GM13977 (cell line): ENCODE measurements around the gene MAGOH.

ENCODE experiments used
- DNase-seq: peaks from one replicate; pipeline ENCODE4 v3.0.0; 2012; ENCODE audit warnings: low spot score
- CTCF ChIP-seq: IDR thresholded peaks from 2 replicates; pipeline ENCODE4 v1.5.1; 2012; ENCODE audit warnings: mild to moderate bottlenecking, control low read depth; ENCODE audit not compliant: insufficient read depth; ENCODE audit errors: extremely low read depth, missing control alignments
- in situ Hi-C: fragments of 300-500 bp; cut with MboI; formaldehyde crosslinking; loops from one replicate; pipeline ENCODE4 v1.12.0; 2022; ENCODE audit warnings: low sequenced_read_pairs, low pct_unique_long_range_greater_than_20kb, mixed read lengths, inconsistent platforms; ENCODE audit not compliant: unreplicated experiment

MAGOH gene

GRCh38 chr1:53256511-53257453, 18.5 kb upstream of the MAGOH start:
- no peak for DNase-seq
- in situ Hi-C loops: no loop called here
- no peak for TF ChIP-seq CTCF

GRCh38 chr1:53255031-53255430, 16.7 kb upstream of the MAGOH start:
- in situ Hi-C loops: no loop called here
- DNase-seq: no peak
- no peak for TF ChIP-seq CTCF

- no peak for DNase-seq
- no peak for TF ChIP-seq CTCF
- in situ Hi-C loops: no loop called here
These were observed 15.8 kb upstream of the MAGOH start for GRCh38 chr1:53254011-53254640.

DNA sequence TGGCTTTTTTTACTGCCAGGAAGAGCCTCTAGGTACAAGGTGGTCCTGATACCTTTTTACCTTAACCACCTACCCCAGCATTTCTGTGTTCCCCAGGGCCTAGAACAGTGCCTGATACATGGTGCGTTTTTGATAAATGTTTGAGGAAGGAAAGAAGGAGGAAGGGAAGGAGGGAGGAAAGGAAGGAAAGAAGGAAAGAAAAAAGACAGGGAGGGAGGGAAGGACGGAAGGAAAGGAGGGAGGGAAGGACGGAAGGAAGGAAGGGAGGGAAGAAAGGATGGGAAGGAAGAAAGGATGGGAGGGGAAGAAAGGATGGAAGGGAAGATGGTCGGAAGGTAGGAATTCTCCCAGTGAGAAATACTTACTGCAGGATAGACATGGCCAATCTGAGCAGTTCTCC, 12.0 kb upstream of the MAGOH start:
- no peak for TF ChIP-seq CTCF
- in situ Hi-C loops: no loop called here
- no peak for DNase-seq

DNA sequence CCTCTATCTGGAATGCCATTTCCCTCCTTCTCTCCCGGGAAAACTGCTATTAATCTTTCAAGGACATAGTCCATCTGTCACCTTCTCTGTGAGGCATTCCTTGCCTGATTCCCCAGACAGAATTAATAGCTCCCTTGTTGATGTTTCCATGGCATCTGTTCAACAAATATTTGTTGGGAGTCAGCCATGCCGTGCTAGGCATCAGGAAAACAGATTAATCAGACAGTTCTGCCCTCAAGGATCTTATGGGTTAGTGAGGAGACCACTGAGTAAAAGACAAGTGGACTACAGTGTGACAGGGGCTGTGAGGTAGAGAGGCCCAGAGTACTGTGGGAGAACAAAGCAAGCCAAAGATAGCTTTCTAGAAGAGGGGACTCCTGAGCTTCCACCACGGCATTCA, 11.4 kb upstream of the MAGOH start:
- DNase-seq: no peak
- TF ChIP-seq CTCF: no peak
- in situ Hi-C loops: no loop called here

DNA sequence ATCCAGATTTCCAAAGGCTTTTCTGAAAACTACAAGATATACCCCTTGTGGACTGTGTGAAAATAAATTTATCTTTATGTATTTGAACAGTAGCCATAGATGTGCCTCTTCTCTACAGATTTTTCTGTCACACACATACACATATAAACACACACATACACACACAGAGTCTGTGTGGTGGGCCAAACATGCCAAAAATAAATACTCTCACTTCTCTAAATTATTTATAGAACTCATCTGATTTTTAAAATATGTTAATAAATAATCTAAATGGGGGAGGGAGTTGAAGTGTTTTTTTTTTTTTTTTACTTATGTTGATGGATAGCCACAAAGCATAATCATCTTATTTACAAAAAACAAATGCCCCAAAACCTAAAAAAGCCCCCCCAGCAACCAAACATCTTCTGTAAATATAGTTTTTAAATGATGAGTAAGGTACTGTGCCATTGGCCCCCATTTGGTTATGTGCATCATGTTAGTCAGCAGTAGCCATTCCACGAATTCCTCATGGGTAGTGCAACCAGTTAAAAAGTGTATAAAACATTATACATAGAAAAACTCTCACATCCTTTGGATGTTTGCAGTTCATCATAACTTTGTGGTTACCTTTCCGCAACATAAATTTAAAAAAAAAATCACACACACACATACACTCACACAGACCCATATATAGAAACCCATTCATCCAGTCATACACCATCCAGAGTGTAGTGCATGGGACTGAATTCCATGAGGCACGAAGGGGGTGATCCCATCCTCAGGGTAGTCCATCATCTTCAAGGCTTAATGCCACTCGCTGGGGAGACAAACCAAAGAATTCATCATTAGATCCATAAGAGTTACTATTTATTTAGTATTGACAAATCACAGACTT, 8.2 kb upstream of the MAGOH start:
- in situ Hi-C loops: no loop called here
- TF ChIP-seq CTCF: no peak
- no peak for DNase-seq
